ENCODE measurements around the gene CDKN2B.

DNA sequence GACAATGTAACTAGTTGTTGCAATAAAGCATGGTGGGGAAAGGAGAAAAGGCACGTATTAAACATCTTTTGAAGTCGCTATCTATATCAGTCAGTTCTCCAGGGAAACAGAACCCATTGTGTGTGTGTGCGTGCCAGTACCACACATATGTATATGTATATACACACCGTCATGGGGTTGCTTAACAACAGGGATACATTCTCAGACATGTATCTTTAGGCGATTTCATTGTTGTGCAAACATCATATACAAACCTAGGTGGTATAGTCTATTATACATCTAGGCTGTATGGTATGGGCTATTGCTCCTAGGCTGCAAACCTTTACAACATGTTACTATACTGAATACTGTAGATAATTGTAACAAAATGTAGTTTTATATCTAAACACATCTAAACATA lies 12.2 kb downstream of the CDKN2B start:
- TF ChIP-seq CTCF (IDR thresholded peaks at IDR 0.05) = no peak
- TF ChIP-seq POLR2A (IDR thresholded peaks at IDR 0.05) = no peak

All from breast epithelium (tissue), 3 donors.